ENCODE data around the gene SLC16A1.

SLC16A1 gene

GRCh38 chr1:112934577-112934976, 21.4 kb downstream of the SLC16A1 start:
- FAIRE-seq (no peak), DNase-seq (ENCODE audit: insufficient read length, low spot score) (no peak)
- TF ChIP-seq POU2F2 (IDR thresholded peaks at IDR 0.05; ENCODE audit: low read depth, low read length) (no peak), TAF1 (IDR thresholded peaks at IDR 0.05; ENCODE audit: low read depth, low read length) (no peak), POLR2A (IDR thresholded peaks at IDR 0.05; ENCODE audit: low read depth, low read length) (no peak), SPI1 (IDR thresholded peaks at IDR 0.05; ENCODE audit: low read depth, low read length) (no peak), PAX5 (IDR thresholded peaks at IDR 0.05; ENCODE audit: insufficient read depth, low read length, severe bottlenecking) (no peak), POLR2AphosphoS5 (IDR thresholded peaks at IDR 0.05; ENCODE audit: low read depth, low read length) (no peak)

GRCh38 chr1:112933820-112934571, 22.0 kb downstream of the SLC16A1 start:
- FAIRE-seq (no peak), DNase-seq (ENCODE audit: insufficient read length, low spot score) (no peak)
- TF ChIP-seq TAF1 (IDR thresholded peaks at IDR 0.05; ENCODE audit: low read depth, low read length) (no peak), SPI1 (IDR thresholded peaks at IDR 0.05; ENCODE audit: low read depth, low read length) (no peak), PAX5 (IDR thresholded peaks at IDR 0.05; ENCODE audit: insufficient read depth, low read length, severe bottlenecking) (no peak), POLR2A (IDR thresholded peaks at IDR 0.05; ENCODE audit: low read depth, low read length) (no peak), POU2F2 (IDR thresholded peaks at IDR 0.05; ENCODE audit: low read depth, low read length) (no peak), POLR2AphosphoS5 (IDR thresholded peaks at IDR 0.05; ENCODE audit: low read depth, low read length) (no peak)

- TF ChIP-seq POU2F2 (IDR thresholded peaks at IDR 0.05; ENCODE audit: low read depth, low read length) (no peak), POLR2A (IDR thresholded peaks at IDR 0.05; ENCODE audit: low read depth, low read length) (no peak), PAX5 (IDR thresholded peaks at IDR 0.05; ENCODE audit: insufficient read depth, low read length, severe bottlenecking) (no peak), TAF1 (IDR thresholded peaks at IDR 0.05; ENCODE audit: low read depth, low read length) (no peak), POLR2AphosphoS5 (IDR thresholded peaks at IDR 0.05; ENCODE audit: low read depth, low read length) (no peak), SPI1 (IDR thresholded peaks at IDR 0.05; ENCODE audit: low read depth, low read length) (no peak)
- DNase-seq (ENCODE audit: insufficient read length, low spot score) (no peak), FAIRE-seq (no peak)
These were observed 26.0 kb downstream of the SLC16A1 start for GRCh38 chr1:112929979-112930378.

- DNase-seq (ENCODE audit: insufficient read length, low spot score), result no peak
- FAIRE-seq, result no peak
- TF ChIP-seq TAF1 (IDR thresholded peaks at IDR 0.05; ENCODE audit: low read depth, low read length) (no peak), POLR2A (IDR thresholded peaks at IDR 0.05; ENCODE audit: low read depth, low read length) (no peak), PAX5 (IDR thresholded peaks at IDR 0.05; ENCODE audit: insufficient read depth, low read length, severe bottlenecking) (no peak), POU2F2 (IDR thresholded peaks at IDR 0.05; ENCODE audit: low read depth, low read length) (no peak), POLR2AphosphoS5 (IDR thresholded peaks at IDR 0.05; ENCODE audit: low read depth, low read length) (no peak), SPI1 (IDR thresholded peaks at IDR 0.05; ENCODE audit: low read depth, low read length) (no peak)
These were observed 28.5 kb downstream of the SLC16A1 start for GRCh38 chr1:112927462-112927990.

GRCh38 chr1:112926858-112927257, 29.1 kb downstream of the SLC16A1 start:
- DNase-seq (ENCODE audit: insufficient read length, low spot score) (no peak), FAIRE-seq (no peak)
- TF ChIP-seq POLR2AphosphoS5 (IDR thresholded peaks at IDR 0.05; ENCODE audit: low read depth, low read length) (no peak), SPI1 (IDR thresholded peaks at IDR 0.05; ENCODE audit: low read depth, low read length) (no peak), POU2F2 (IDR thresholded peaks at IDR 0.05; ENCODE audit: low read depth, low read length) (no peak), TAF1 (IDR thresholded peaks at IDR 0.05; ENCODE audit: low read depth, low read length) (no peak), PAX5 (IDR thresholded peaks at IDR 0.05; ENCODE audit: insufficient read depth, low read length, severe bottlenecking) (no peak), POLR2A (IDR thresholded peaks at IDR 0.05; ENCODE audit: low read depth, low read length) (no peak)

GRCh38 chr1:112925015-112925414, 31.0 kb downstream of the SLC16A1 start:
- FAIRE-seq, result no peak
- DNase-seq (ENCODE audit: insufficient read length, low spot score), result no peak
- TF ChIP-seq POLR2AphosphoS5 (IDR thresholded peaks at IDR 0.05; ENCODE audit: low read depth, low read length) (no peak), SPI1 (IDR thresholded peaks at IDR 0.05; ENCODE audit: low read depth, low read length) (no peak)

GRCh38 chr1:112923959-112924349, 32.0 kb downstream of the SLC16A1 start:
- FAIRE-seq (no peak), DNase-seq (ENCODE audit: insufficient read length, low spot score) (no peak)
- TF ChIP-seq PAX5 (IDR thresholded peaks at IDR 0.05; ENCODE audit: insufficient read depth, low read length, severe bottlenecking), result no peak
- no peak for TF ChIP-seq POU2F2 (IDR thresholded peaks at IDR 0.05; ENCODE audit: low read depth, low read length)
- no peak for TF ChIP-seq SPI1 (IDR thresholded peaks at IDR 0.05; ENCODE audit: low read depth, low read length)
- TF ChIP-seq POLR2A (IDR thresholded peaks at IDR 0.05; ENCODE audit: low read depth, low read length), result no peak
- no peak for TF ChIP-seq TAF1 (IDR thresholded peaks at IDR 0.05; ENCODE audit: low read depth, low read length)
- no peak for TF ChIP-seq POLR2AphosphoS5 (IDR thresholded peaks at IDR 0.05; ENCODE audit: low read depth, low read length)

- FAIRE-seq (no peak), DNase-seq (ENCODE audit: insufficient read length, low spot score) (no peak)
- no peak for TF ChIP-seq POLR2AphosphoS5 (IDR thresholded peaks at IDR 0.05; ENCODE audit: low read depth, low read length)
- no peak for TF ChIP-seq TAF1 (IDR thresholded peaks at IDR 0.05; ENCODE audit: low read depth, low read length)
- TF ChIP-seq PAX5 (IDR thresholded peaks at IDR 0.05; ENCODE audit: insufficient read depth, low read length, severe bottlenecking), result no peak
- TF ChIP-seq POLR2A (IDR thresholded peaks at IDR 0.05; ENCODE audit: low read depth, low read length), result no peak
- TF ChIP-seq SPI1 (IDR thresholded peaks at IDR 0.05; ENCODE audit: low read depth, low read length), result no peak
- no peak for TF ChIP-seq POU2F2 (IDR thresholded peaks at IDR 0.05; ENCODE audit: low read depth, low read length)
These were observed 32.6 kb downstream of the SLC16A1 start for GRCh38 chr1:112923234-112923958.

GRCh38 chr1:112911506-112912220, 44.3 kb downstream of the SLC16A1 start:
- no peak for DNase-seq (ENCODE audit: insufficient read length, low spot score)
- FAIRE-seq, result no peak
- TF ChIP-seq POLR2AphosphoS5 (IDR thresholded peaks at IDR 0.05; ENCODE audit: low read depth, low read length) (no peak), SPI1 (IDR thresholded peaks at IDR 0.05; ENCODE audit: low read depth, low read length) (no peak), POU2F2 (IDR thresholded peaks at IDR 0.05; ENCODE audit: low read depth, low read length) (no peak), POLR2A (IDR thresholded peaks at IDR 0.05; ENCODE audit: low read depth, low read length) (no peak), PAX5 (IDR thresholded peaks at IDR 0.05; ENCODE audit: insufficient read depth, low read length, severe bottlenecking) (no peak), TAF1 (IDR thresholded peaks at IDR 0.05; ENCODE audit: low read depth, low read length) (no peak)

Measured in GM12891 (cell line).